Hematopoietic multipotent progenitor cell (in vitro differentiated cells): ENCODE measurements around the gene AUTS2. TPM values are rescaled to one million over a fixed set of nuclear protein-coding genes. Genes with fewer than 3 reads are reported as not detected.
"Not testable (repeated sequence)": the region's sequence is repeated elsewhere in the genome, so short reads cannot be mapped to it uniquely, and the experiment has no call there.

Source experiments
- DNase-seq, 3 donors: peaks; one replicate each; pipeline ENCODE4 v3.0.0-alpha.2; 2011 to 2015; ENCODE audit warnings: low read depth in 2 of 3, low spot score in 2 of 3
- total RNA-seq: library from RNA; depleted of rRNA; stranded (reverse); fragments of >200 nt; gene quantifications from one replicate; pipeline ENCODE4 v1.2.3, GENCODE V29; 2012

The AUTS2 gene
- total RNA-seq, 1 donor, result 14.8 TPM

GRCh38 chr7:70352088-70352487 lies 753.8 kb downstream of the AUTS2 start:
- DNase-seq, result no peak

- DNase-seq, result no peak
Observed at GRCh38 chr7:70352906-70353305, 754.6 kb downstream of the AUTS2 start.

GRCh38 chr7:70353330-70353945 lies 755.2 kb downstream of the AUTS2 start:
- DNase-seq, result no peak

GRCh38 chr7:70353946-70354335 lies 755.7 kb downstream of the AUTS2 start:
- no peak for DNase-seq

GRCh38 chr7:70354409-70355169 lies 756.3 kb downstream of the AUTS2 start:
- no peak for DNase-seq

- no peak for DNase-seq
Observed at GRCh38 chr7:70355198-70356020, 757.1 kb downstream of the AUTS2 start.

GRCh38 chr7:70356085-70356786 lies 758.0 kb downstream of the AUTS2 start:
- DNase-seq, result no peak

GRCh38 chr7:70356787-70357328 lies 758.6 kb downstream of the AUTS2 start:
- DNase-seq, result no peak

GRCh38 chr7:70360557-70360956 lies 762.3 kb downstream of the AUTS2 start:
- no peak for DNase-seq

GRCh38 chr7:70361821-70362220 lies 763.5 kb downstream of the AUTS2 start:
- DNase-seq, result peak in 1 of 3 donors; percentile 0

GRCh38 chr7:70364393-70364792 lies 766.1 kb downstream of the AUTS2 start:
- not testable (repeated sequence) for DNase-seq

GRCh38 chr7:70371652-70372051 lies 773.4 kb downstream of the AUTS2 start:
- DNase-seq, result no peak

- DNase-seq, result no peak
Observed at GRCh38 chr7:70372768-70373515, 774.7 kb downstream of the AUTS2 start.

- no peak for DNase-seq
Observed at GRCh38 chr7:70374772-70375533, 776.7 kb downstream of the AUTS2 start.

- no peak for DNase-seq
Observed at GRCh38 chr7:70376561-70377031, 778.3 kb downstream of the AUTS2 start.

GRCh38 chr7:70377957-70378356 lies 779.7 kb downstream of the AUTS2 start:
- no peak for DNase-seq

GRCh38 chr7:70379210-70379609 lies 780.9 kb downstream of the AUTS2 start:
- DNase-seq, result no peak

- no peak for DNase-seq
Observed at GRCh38 chr7:70380421-70381015, 782.2 kb downstream of the AUTS2 start.
